ENCODE data around the gene C6orf132.

C6orf132 gene

DNA sequence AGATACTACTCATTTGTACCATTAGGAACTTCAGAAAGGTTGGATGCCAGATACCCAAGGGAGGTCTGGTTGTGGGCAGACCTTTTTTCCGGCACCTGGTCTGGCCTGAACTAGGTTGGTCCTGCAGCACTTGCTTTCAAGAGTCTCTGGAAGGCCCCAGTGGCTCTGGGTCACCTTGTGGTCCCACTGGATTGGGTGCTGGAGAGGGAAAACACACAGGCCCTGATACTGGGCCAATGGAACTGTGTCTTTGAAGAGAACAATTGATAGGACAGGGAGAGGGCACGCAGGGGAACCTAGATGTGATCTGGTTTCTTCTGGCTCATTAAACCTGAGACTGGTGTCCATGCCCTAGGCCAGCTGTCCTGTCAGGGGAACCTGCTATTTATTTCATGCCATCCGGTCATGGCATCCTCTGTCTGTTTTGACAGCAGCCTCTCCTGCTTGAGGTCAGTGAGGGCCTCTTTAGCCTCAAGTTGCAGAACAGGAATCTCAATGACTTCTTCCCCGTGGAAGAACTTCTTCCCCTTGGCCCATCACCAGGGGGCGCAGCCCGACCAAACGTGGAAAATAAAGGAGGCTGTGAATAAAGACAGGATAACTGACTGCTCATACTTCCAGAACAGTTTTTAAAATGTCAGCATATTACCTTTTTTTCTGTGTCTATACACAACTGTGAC, 67.1 kb downstream of the C6orf132 start:
- peaks cover 31% of the 10 kb centered on the region for H3K36me3 ChIP-seq (ENCODE audit: control insufficient read depth, low read length)
- no peaks in the 10 kb centered on the region for H3K27me3 ChIP-seq (ENCODE audit: control insufficient read depth, low read length)
- H3K9me2 ChIP-seq (replicated peaks; ENCODE audit: control insufficient read depth, low read length), result no peaks in the 10 kb centered on the region
- no peak for TF ChIP-seq EZH2phosphoT487 (IDR thresholded peaks at IDR 0.05; ENCODE audit: borderline replicate concordance, low read length)
- TF ChIP-seq, protein P1, sequence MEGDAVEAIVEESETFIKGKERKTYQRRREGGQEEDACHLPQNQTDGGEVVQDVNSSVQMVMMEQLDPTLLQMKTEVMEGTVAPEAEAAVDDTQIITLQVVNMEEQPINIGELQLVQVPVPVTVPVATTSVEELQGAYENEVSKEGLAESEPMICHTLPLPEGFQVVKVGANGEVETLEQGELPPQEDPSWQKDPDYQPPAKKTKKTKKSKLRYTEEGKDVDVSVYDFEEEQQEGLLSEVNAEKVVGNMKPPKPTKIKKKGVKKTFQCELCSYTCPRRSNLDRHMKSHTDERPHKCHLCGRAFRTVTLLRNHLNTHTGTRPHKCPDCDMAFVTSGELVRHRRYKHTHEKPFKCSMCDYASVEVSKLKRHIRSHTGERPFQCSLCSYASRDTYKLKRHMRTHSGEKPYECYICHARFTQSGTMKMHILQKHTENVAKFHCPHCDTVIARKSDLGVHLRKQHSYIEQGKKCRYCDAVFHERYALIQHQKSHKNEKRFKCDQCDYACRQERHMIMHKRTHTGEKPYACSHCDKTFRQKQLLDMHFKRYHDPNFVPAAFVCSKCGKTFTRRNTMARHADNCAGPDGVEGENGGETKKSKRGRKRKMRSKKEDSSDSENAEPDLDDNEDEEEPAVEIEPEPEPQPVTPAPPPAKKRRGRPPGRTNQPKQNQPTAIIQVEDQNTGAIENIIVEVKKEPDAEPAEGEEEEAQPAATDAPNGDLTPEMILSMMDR (IDR thresholded peaks at IDR 0.05; ENCODE audit: low read depth, low read length, poor library complexity, severe bottlenecking), result peak; percentile 84
- no peaks in the 10 kb centered on the region for H3K4me1 ChIP-seq (ENCODE audit: control insufficient read depth, low read length)
- H3K4me3 ChIP-seq (ENCODE audit: low read length), result no peak overlapping the region
- no peaks in the 10 kb centered on the region for H4K20me1 ChIP-seq (ENCODE audit: control insufficient read depth, insufficient read depth, low read depth, low read length)
- no peaks in the 10 kb centered on the region for H3K79me2 ChIP-seq (ENCODE audit: control insufficient read depth, low read length)
- H3K27ac ChIP-seq (ENCODE audit: low read depth, low read length), result no peak overlapping the region
- no peak overlapping the region for H3K4me2 ChIP-seq (ENCODE audit: low read length)
- H3F3A ChIP-seq (ENCODE audit: control insufficient read depth, insufficient read depth), result no peaks in the 10 kb centered on the region
- no peaks in the 10 kb centered on the region for H3K9me3 ChIP-seq (ENCODE audit: control insufficient read depth, insufficient read depth, low read length)

DNA sequence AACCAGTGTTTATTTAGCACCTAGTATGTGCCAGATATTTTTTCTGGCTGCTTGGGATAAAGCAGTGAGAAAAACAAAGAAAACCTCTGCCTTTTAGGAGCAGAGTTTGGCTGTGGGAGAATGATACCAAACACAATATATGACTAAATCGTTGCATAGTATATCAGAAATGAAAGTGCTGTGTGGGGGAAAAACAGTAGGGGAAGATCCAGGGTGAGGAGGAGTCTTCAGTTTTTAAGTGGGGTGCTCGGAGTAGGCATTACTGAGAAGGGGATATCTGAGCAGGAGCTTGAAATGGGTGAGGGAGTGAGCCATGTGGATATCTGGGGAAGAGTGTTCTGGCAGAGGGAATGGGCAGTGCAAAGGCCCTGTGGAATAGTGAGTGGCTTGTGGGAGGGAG, 69.1 kb downstream of the C6orf132 start:
- no peaks in the 10 kb centered on the region for H3K4me1 ChIP-seq (ENCODE audit: control insufficient read depth, low read length)
- no peaks in the 10 kb centered on the region for H3K79me2 ChIP-seq (ENCODE audit: control insufficient read depth, low read length)
- TF ChIP-seq, protein P1 (IDR thresholded peaks at IDR 0.05; ENCODE audit: low read depth, low read length, poor library complexity, severe bottlenecking), result no peak
- TF ChIP-seq EZH2phosphoT487 (IDR thresholded peaks at IDR 0.05; ENCODE audit: borderline replicate concordance, low read length), result no peak
- H3K4me2 ChIP-seq (ENCODE audit: low read length), result no peak overlapping the region
- H3K9me3 ChIP-seq (ENCODE audit: control insufficient read depth, insufficient read depth, low read length), result no peaks in the 10 kb centered on the region
- H3K9me2 ChIP-seq (replicated peaks; ENCODE audit: control insufficient read depth, low read length), result no peaks in the 10 kb centered on the region
- H3K27ac ChIP-seq (ENCODE audit: low read depth, low read length), result no peak overlapping the region
- peaks cover 42% of the 10 kb centered on the region for H3K36me3 ChIP-seq (ENCODE audit: control insufficient read depth, low read length)
- no peaks in the 10 kb centered on the region for H3F3A ChIP-seq (ENCODE audit: control insufficient read depth, insufficient read depth)
- H3K27me3 ChIP-seq (ENCODE audit: control insufficient read depth, low read length), result no peaks in the 10 kb centered on the region
- H3K4me3 ChIP-seq (ENCODE audit: low read length), result no peak overlapping the region
- H4K20me1 ChIP-seq (ENCODE audit: control insufficient read depth, insufficient read depth, low read depth, low read length), result no peaks in the 10 kb centered on the region

DNA sequence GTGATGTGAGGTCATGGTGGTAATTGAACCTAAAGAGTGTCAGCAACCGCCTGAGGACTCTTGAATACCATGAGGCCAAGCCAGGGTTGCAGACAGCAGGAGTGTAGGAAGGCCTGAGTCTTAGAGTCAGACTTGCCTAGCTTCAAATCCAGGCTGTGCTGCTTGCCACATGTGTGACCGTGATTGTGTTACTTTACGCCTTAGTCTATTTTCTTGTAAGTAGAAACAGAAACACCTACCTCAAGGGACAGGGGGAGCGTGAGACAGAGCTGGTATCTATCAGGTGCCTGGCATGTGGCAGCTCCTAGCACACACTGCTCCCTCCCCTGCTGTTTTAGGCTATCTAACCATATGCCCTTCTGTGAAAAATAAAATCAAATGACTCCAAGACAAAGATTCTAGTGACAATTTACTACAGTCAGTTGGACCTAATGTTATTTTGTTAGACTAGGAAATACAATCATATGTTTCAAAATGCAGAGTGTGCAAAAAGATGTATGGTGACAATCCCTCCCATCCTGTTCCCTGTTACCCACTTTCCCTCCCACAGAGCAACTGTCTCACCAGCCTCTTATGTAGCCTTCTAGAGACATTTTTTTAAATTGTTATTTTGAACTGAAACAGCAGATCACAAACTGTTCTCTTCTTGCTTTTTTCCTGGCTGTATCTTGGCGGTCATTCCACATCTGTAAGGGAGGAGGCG, 70.4 kb downstream of the C6orf132 start:
- no peaks in the 10 kb centered on the region for H3K79me2 ChIP-seq (ENCODE audit: control insufficient read depth, low read length)
- peaks cover 47% of the 10 kb centered on the region for H3K36me3 ChIP-seq (ENCODE audit: control insufficient read depth, low read length)
- no peak overlapping the region for H3K4me3 ChIP-seq (ENCODE audit: low read length)

More for the DNA sequence above, 70.4 kb downstream of the C6orf132 start:
- Histone ChIP-seq H3K27ac (ENCODE audit: low read depth, low read length) (no peak overlapping the region), H3K27me3 (ENCODE audit: control insufficient read depth, low read length) (no peaks in the 10 kb centered on the region), H3F3A (ENCODE audit: control insufficient read depth, insufficient read depth) (no peaks in the 10 kb centered on the region), H4K20me1 (ENCODE audit: control insufficient read depth, insufficient read depth, low read depth, low read length) (no peaks in the 10 kb centered on the region), H3K4me1 (ENCODE audit: control insufficient read depth, low read length) (no peaks in the 10 kb centered on the region), H3K9me2 (replicated peaks; ENCODE audit: control insufficient read depth, low read length) (no peaks in the 10 kb centered on the region), H3K4me2 (ENCODE audit: low read length) (no peak overlapping the region), H3K9me3 (ENCODE audit: control insufficient read depth, insufficient read depth, low read length) (no peaks in the 10 kb centered on the region)
- TF ChIP-seq, protein P1 (IDR thresholded peaks at IDR 0.05; ENCODE audit: low read depth, low read length, poor library complexity, severe bottlenecking), result no peak
- no peak for TF ChIP-seq EZH2phosphoT487 (IDR thresholded peaks at IDR 0.05; ENCODE audit: borderline replicate concordance, low read length)

Measured in DOHH2 (cell line).